Activated CD8-positive, alpha-beta memory T cell treated with anti-CD3 and anti-CD28 coated beads, Interleukin-2, amount 50 U/mL, for 1 hour (primary cell): ENCODE measurements around the gene VWA1.
"Not testable (repeated sequence)": the region's sequence is repeated elsewhere in the genome, so short reads cannot be mapped to it uniquely, and the experiment has no call there.

Experiments
- DNase-seq: peaks from one replicate; pipeline ENCODE4 v3.0.0-alpha.2; 2020; ENCODE audit errors: extremely low read depth

VWA1 gene

DNA sequence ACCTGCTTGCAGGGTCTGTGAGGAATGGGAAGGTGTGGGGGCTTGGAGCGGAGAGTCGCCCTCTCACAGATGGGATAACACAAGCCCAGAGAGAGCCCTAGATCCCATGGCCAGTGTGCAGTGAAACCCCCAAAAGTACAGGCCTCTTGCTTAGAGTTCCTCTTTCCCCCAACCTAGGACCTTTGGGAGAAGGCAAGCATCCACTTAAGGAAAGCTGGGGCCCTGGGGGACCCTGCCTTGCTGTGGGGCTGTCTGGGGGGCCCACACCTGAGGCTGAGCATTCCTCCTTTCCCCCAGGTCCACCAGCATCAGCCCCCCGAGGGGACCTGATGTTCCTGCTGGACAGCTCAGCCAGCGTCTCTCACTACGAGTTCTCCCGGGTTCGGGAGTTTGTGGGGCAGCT lies 1.1 kb downstream of the VWA1 start:
- DNase-seq, result no peak

DNA sequence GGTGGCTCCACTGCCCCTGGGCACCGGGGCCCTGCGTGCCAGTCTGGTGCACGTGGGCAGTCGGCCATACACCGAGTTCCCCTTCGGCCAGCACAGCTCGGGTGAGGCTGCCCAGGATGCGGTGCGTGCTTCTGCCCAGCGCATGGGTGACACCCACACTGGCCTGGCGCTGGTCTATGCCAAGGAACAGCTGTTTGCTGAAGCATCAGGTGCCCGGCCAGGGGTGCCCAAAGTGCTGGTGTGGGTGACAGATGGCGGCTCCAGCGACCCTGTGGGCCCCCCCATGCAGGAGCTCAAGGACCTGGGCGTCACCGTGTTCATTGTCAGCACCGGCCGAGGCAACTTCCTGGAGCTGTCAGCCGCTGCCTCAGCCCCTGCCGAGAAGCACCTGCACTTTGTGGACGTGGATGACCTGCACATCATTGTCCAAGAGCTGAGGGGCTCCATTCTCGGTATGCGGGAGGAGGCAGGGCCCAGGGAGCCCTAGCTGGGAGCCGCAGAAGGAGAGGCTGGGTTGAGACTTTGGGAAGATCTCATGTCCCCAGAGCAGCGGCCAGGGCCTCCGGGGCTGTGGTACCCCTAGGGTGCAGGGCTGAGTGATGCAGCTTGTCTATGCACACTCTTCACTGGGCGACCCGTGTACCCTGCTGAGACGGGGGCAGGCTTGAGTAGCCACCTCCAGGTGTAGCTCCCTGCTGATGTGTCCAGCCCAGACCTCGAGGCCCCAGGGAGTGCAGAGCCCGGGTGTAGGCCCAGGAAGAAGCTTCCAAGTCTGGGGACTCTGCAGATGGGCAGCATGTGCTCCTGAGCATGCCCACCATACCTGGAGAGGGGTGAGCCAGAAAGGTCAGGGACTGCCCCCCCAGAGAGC lies 1.8 kb downstream of the VWA1 start:
- DNase-seq, result no peak

DNA sequence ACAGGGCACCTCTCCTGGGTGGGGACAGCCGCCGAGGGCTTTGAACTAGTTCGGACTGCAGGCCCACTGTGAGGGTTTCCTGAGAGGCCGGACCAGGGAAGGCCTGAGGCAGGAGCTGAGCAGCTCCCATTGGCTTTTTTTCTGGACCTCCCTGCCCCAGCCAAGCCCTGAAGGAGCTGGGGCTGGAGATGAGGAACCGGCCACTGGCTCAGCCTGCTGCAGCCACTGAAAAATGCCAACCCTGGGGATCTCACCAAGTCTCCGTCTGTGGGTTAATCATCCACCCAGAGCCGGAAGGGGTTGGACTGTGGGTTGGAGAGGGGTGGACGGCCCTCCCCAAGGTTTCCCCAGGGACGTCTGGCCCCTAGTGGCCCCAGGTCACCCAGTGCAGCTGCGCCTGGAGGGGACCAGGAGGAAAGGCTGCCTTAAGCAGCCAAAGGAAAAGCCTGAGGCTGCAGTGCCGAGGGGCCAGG lies 2.5 kb downstream of the VWA1 start:
- no peak for DNase-seq

DNA sequence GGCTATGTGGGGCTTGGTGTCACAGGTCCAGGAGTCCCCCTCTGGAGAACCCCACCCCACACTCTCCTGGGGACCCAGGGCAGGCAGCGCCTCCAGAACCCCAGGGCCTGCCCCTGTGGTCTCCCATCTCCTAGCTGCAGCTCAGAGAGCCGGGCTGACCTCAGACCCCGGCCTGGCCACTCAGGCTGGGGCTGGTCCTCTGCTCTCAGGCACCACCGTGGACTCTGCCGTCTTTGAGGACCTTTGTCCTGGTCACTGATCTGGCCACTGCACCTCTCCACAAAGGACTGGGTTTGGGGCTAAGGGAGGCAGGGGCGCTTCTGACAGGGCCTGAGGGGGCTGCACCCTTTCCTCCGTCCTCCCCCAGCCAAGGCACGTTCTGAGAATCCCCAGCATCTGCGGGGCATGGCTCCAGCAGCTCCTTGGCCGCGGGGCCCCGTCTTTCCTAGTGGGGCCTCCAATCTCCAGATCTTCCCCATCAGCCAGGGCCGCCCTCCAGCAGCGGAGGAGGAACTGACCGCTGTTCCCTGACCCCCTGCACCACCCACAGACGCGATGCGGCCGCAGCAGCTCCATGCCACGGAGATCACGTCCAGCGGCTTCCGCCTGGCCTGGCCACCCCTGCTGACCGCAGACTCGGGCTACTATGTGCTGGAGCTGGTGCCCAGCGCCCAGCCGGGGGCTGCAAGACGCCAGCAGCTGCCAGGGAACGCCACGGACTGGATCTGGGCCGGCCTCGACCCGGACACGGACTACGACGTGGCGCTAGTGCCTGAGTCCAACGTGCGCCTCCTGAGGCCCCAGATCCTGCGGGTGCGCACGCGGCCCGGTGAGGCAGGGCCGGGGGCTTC lies 3.3 kb downstream of the VWA1 start:
- no peak for DNase-seq

DNA sequence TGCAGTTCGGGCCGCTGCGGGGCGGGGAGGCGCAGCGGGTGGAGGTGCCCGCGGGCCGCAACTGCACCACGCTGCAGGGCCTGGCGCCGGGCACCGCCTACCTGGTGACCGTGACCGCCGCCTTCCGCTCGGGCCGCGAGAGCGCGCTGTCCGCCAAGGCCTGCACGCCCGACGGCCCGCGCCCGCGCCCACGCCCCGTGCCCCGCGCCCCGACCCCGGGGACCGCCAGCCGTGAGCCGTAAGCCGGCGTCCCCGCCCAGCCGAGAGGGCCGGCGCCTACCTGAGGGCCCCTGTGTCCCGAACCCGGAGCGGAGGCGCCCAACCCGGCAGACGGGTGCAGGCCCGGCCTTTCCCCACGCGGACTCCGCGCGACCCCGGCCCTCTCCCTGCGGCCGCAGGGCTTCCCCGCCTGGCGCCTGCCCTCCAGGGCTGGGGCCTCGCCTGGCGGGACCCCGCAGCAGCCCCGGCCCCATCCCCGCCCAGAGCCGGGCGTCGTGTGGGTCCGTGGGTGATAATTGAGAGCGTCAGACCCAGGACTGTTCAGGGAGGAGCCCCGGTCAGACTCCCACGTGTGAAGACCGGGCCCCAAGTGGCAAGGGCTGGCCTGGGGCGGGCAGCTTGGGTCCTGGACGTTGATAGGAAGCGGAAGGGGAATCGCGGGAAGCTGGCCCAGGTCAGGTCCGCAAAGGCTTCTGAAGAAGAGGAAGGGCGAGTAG lies 4.2 kb downstream of the VWA1 start:
- no peak for DNase-seq

DNA sequence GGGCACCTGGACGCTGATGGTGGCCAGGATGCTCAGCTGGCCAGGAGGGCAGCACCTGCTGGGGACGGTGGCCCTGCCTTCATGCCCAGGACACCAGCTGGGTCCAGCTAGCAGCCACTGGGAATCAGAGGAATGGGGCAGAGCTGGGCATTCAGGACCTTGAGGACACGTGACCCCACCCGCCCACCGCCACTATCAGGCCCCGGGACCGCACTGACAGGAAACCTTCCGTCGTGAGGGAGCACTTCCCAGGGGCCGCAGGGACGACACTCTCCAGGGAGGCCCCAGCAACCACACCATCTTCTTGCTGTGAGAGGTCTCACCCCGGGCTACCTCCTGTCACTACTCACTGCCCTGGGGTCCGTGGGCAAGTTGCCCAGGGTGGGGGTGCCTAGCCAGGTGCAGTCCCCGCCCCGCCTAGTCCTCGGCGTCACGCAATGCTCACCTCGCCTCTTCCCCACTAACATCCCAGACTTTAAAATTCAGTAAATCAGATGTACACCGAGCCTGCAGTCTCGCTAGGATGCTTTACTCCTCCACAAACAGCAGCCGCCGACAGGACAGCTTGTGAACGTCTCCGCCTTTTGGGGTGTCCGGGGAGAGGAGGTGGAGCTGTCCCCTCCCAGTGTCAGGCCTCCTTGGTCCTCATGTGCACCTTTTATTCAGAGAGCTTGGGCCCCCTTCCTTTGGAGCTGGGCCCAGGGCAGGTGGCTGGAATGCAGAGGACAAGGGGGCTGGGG lies 4.9 kb downstream of the VWA1 start:
- DNase-seq, result no peak

DNA sequence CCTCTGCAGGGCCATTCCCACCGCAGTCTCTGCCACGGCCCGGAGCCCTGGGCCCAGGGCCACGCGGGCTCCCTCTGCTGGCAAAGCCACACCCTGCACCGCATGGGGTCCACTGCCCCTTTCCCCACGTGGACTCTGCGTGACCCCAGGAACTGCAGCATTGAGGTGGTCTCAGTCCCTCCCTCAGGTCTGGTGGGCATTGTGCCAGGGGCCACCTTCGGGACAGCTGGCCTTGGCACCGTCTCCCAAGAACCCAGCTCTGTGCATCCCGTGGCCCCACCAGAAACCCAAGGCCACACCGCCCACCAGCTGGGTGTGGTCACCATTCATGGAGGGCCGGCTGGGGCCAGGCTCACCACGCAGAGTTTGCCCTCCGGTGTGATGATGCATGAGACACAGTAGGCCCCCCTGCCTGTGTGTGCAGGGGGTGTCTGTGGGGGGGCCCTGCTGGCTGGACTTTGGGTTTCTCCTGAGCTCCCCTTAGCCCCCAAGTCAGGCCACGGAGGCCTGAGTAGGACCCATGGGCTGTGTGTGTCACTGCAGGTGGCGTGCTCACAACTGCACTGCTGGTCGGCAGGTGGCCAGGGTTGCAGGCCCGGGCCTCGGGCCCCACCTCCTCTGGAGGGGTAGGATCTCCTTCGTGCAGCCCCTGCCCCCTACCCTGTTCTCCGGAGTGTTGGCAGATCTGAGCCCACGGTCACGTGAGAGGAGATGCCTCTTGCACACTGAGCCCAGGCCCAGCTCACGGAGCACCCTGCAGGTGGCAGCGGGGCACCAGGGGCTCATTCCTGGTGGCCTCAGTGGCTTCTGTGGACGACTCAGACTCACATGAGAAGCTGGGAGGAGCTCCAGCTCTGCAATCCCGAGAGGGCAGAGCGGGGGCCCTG lies 5.8 kb downstream of the VWA1 start:
- no peak for DNase-seq

DNA sequence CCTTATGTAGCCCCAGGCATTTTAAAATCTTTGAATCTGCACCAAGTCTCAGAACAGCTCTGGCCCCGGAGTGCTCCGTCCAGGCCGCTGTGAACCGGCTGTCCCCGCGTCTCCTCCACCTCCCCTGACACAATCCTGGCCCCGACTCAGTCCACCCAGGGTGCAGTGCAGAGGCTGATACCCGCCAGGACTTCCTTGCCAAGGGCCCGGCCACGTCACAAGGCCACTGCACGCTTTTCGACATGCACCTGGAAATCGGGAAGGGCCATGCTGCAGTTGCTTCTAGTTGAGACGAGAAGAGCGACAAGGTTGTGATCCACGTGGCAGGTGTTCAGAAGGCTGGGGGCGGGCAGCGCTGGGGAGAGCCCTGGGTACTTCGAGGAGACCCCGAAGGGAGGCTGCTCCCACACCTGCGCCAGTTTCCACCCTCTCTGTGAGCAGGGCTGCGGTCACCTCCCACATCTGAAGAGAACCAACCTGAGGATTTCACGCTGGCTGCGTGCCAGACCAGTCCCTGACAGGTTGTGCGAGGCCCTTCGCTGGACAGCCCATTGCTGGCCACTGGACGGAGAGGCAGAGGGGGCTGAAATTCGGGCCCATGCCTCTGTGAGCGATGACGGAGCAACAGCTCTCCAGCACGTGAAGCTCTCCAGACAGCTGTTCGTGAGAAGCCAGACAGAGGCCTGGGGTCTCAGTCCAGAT lies 6.7 kb downstream of the VWA1 start:
- no peak for DNase-seq

DNA sequence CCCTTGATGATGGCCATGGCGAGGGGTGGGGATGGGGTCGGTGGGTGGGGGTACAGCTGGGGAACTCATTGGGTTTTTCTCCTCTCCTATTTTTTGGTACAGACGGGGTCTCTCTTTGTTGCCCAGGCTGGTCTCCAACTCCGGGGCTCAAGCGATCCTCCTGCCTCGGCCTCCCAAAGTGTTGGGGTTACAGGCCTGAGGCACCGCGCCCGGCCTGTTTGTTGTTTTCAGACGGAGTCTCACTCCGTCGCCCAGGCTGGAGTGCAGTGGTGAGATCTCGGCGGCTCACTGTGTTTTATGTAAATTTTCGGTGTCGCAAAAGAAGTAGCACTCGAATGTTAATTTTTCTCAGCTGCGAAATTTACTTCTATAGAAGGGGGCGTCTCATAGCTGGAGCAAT lies 11.1 kb downstream of the VWA1 start:
- DNase-seq, result not testable (repeated sequence)

DNA sequence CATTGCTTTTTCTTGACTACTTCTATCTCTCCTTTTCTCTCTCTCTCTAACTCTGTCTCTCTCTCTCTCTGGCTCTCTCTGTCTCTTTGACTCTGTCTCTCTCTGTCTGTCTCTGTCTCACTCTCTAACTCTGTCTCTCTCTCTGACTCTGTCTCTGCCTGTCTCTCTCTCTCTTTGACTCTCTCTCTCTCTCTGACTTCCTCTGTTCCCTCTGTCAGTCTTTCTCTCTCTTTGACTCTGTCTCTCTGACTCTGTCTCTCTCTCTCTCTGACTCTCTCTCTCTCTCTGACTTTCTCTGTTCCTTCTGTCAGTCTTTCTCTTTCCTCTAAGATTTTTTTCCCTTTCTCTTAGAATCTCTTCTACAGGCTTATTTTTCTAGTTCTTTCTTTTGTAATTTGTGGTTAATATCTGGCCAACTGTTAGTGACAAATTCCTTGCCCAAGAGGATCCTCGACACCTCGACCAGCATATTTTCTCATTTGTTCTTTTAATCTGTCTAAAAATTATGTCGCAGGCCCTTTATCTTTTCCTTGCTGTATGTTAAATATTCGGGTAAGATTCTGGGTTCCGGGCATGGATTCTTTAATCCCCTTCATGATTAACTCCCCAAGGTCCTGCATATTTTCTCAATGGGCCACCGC lies 13.7 kb downstream of the VWA1 start, which contains the start of gene ATAD3C:
Gene ATAD3C (plus strand): TSS at position 591 of the 641 bp plus-strand sequence. CDS start 995 bp downstream, outside the sequence.
- no peak for DNase-seq

DNA sequence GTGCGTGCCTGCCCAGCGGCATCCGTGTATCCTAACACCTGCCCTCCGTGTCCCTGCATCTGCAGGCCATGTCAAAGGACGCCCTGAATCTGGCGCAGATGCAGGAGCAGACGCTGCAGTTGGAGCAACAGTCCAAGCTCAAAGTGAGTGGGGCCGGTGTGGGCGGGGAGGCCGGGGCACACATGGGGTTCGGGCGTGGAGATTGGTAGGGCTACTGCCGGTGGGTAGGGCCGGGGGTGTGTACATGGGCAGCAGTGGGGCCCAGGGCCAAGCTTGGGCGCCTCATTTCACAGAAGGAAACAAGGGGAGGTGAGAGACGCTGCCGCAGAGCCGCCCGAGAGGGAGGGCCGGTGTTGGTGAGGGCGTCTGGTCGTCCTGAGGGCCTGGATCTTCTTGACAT lies 15.1 kb downstream of the VWA1 start:
- DNase-seq, result not testable (repeated sequence)

DNA sequence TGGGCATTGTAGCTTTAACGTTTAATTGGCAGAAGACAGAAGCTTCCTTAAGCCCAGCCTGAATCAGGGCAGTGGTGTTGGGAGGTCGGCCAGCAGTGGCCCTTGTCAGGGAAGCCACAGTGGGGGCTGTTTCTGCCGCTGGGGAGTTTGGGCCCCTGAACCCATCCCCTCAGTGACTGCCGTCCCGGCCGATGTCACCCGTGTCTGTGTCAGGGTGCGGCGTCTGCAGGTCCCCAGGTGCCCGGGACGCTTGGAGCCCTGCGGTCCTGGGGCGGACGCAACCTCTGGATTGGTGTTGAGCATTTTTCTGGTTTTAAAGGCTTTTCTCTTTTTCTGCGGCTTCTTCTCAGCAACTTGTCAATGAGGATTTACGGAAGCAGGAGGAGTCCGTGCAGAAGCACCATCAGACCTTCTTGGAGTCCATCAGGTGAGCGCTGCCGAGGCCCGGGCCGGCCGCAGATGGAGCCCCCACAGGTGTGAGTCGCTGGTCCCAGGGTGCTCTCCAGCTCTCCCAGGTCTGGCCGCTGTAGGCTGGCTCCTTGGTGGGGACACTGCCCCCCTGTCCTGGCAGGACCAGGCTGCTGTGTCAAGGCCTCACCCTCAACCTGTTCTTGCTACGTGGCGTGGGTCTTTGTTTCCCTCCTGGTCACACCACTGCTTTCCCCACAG lies 16.3 kb downstream of the VWA1 start:
- DNase-seq, result no peak

DNA sequence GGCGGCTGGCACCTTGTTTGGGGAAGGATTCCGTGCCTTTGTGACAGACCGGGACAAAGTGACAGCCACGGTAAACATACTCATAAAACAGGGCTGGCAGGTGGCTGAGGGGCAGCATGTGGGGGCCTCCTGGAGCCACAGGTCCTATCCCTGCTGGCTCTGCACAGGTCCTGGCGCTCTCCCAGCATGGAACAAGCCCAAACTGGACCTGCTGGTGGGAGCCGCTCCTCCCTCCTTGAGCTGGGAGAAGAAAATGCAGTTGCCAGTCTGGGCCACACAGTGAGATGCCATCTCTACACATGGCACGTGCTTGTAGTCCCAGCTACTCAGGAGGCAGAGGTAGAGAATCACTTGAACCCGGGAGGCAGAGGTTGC lies 16.9 kb downstream of the VWA1 start:
- not testable (repeated sequence) for DNase-seq

DNA sequence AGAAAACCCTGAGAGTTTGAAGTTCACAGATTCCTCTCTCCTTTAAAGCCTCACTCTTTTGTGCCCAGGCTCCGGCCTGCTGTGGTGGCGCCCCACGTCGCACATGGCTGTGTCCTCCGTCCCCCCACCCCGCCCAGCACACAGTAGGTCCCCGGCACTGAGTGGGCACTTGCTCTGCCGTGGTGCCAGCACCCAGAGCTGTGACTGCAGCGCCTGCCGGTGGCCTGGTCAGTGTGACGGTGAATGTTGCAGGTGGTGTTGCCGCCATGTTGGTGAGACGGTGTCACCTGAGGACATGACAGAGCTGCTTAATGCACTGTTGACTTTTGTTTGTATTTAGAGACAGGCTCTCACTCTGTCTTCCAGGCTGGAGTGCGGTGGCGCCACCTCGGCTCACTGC lies 17.4 kb downstream of the VWA1 start:
- DNase-seq, result no peak

DNA sequence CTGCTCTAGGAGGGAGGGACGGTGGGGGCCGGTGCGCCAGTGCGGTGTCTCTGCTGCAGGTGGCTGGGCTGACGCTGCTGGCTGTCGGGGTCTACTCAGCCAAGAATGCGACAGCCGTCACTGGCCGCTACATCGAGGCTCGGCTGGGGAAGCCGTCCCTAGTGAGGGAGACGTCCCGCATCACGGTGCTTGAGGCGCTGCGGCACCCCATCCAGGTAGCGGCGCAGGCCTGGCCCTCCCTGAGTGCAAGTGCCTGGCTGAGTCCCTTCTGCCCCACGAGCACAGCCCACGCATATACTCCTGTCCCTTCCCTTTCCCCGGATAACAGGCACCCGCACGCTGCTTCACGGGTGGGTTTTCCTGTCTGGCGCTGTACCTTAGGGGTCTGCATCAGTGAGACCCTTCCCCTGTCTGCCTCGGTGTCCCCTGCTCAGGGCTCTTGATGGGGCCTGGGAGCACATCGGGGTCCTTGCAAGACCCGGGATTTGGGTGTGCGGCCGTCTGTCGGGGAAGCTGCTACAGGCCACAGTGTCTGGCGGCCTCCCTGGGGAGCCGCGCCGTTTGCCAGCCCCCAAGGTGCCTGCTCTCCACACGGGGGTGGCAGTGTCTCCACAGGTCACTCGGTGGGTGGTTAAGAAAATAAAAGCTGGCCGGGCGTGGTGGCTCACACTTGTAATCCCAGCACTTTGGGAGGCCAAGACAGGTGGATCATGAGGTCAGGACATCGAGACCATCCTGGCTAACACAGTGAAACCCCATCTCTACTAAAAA lies 19.0 kb downstream of the VWA1 start:
- not testable (repeated sequence) for DNase-seq

DNA sequence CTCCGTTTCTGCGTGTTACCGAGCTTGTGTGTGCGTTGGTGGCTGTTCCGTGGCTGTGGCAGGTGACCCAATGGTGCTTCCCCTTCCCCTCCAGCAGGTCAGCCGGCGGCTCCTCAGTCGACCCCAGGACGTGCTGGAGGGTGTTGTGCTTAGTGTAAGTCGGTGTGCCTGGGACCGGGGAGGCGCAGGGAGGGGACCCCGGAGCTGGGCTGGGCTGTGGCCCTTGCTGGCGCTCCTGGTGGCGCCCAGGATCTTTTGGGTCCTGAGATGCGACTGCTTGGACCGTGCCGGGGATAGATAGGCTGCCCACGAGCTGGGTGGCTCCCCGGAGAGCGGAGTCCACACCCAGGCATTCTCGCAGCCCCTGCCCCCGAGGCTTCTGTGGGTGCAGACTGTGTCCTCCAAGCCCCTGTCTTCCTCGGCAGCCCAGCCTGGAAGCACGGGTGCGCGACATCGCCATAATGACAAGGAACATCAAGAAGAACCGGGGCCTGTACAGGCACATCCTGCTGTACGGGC lies 19.9 kb downstream of the VWA1 start:
- no peak for DNase-seq

DNA sequence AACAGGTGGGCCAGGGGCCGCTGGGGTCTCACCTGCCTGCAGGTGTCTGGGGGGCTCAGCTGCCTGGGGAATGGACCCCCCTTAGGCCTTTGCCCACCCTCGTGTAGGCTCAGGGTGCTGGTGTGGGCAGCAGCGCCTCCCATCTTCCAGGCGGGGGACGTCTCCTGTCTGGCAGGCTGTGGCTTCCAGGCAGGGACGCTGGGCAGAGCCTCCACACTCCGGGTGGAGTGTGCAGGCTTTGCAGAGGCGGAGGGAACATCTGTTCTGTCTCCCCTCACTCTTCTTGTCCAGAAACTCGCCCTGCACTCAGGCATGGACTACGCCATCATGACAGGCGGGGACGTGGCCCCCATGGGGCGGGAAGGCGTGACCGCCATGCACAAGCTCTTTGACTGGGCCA lies 20.4 kb downstream of the VWA1 start:
- DNase-seq, result not testable (repeated sequence)
